MV-4-11 (cell line): Measurements from ENCODE around the gene R3HDM2.

Experiments used
- DNase-seq: peaks from one replicate; lab custom pipeline; 2025; lab: John Stamatoyannopoulos, UW

R3HDM2 gene

DNA sequence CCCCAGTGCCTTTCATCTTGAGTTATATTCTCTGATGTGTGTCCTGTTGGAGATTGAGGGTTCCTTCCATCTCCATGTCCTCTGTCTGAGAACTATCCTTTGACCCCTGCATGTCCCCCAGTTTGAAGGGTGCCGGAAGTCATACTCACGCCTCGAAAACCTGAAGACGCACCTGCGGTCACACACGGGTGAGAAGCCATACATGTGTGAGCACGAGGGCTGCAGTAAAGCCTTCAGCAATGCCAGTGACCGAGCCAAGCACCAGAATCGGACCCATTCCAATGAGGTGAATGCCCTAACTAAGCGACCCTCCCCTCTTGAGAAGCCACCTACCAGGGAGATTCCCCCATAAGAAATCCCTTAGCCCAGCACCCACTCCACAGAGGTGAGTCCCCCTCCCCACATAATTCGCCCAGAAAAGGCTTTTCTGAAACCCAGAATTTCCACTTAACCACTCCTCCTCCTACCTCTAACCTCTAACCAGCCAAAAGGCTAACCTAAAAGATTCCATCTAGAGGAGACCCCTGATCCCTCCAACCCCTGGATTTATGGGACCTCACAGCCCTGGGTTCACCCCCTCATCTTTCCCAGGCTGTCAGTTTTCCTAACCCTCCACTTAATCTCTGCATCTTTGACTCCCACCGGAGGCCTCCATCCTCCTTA, 36.5 kb upstream of the R3HDM2 start:
- DNase-seq, result no peak

DNA sequence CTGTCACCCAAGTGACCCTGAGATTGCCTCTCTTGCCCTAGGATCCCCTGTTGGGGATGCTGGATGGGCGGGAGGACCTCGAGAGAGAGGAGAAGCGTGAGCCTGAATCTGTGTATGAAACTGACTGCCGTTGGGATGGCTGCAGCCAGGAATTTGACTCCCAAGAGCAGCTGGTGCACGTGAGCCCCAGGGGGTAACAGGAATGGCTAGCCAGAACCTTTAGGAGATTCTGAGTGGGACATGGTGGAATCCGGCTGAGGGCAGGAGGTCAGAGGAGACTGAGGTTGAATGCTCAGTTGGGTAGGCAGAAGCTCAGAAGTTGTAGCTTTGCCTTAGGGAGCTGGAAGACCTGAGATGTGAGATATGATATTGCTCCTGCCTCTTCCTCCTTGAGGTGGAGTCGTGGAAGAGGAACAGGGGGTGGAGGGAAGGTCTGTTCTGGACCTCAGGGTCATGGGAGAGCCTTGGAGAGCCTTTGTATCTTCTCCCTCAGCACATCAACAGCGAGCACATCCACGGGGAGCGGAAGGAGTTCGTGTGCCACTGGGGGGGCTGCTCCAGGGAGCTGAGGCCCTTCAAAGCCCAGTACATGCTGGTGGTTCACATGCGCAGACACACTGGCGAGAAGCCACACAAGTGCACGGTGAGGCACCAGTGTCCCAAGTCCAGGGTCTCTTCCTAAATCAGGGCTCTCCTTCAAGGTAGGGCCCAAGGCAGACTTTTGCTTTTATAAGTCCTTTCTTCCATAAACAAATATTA, 35.1 kb upstream of the R3HDM2 start:
- no peak for DNase-seq

DNA sequence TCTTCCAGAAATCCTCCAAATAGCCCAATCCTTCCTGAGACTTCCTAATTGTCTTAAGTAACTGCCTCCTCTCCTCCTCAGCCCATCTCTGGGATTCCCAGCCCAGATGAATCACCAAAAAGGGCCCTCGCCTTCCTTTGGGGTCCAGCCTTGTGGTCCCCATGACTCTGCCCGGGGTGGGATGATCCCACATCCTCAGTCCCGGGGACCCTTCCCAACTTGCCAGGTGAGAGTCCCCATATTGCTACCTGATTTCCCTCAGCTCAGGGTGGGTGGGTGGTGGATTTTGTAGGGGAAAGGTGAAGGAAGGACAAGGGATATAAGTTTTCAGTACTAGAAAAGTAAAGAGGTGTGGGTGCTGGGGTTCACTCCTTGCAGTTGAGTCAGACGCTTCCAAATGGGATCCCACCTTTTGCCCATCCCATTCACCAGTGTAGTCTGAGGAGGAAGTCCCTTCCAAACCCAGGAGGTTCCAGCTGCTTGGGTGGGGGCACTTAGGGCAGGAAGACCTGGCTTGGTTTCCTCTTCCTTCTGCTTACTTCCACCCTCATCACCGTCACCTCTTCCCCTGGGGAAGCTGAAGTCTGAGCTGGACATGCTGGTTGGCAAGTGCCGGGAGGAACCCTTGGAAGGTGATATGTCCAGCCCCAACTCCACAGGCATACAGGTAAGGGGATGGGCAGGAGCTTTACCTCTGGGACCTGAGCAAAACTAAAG, 34.3 kb upstream of the R3HDM2 start:
- no peak for DNase-seq

DNA sequence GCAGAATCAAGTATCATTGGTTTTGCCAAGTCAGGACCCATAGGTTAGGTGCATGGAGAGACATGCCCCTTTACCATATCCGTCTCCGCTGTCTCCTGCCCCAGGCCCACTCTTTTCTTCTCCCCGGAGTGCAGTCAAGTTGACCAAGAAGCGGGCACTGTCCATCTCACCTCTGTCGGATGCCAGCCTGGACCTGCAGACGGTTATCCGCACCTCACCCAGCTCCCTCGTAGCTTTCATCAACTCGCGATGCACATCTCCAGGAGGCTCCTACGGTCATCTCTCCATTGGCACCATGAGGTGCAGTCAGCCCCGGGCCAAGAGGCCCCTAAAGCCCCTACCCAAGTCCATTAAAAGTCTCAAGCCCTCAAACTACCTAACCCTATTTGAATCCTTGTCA, 33.7 kb upstream of the R3HDM2 start:
- no peak for DNase-seq

DNA sequence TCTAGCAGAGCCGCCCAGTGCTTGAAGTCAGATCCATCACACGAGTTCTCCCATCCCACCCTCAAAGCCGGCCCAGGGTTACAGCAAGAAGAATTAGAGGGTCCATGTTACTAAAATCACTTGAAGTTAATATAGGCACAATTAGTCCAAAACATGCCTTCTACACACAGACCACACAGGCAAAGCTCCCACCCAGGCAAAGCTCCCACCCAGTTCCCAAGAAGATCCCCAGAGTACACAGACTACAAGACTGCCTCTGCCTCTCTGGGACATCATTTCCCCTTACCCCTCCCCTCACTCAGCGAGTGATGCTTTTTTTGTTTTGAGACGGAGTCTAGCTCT, 32.0 kb upstream of the R3HDM2 start:
- DNase-seq, result no peak

DNA sequence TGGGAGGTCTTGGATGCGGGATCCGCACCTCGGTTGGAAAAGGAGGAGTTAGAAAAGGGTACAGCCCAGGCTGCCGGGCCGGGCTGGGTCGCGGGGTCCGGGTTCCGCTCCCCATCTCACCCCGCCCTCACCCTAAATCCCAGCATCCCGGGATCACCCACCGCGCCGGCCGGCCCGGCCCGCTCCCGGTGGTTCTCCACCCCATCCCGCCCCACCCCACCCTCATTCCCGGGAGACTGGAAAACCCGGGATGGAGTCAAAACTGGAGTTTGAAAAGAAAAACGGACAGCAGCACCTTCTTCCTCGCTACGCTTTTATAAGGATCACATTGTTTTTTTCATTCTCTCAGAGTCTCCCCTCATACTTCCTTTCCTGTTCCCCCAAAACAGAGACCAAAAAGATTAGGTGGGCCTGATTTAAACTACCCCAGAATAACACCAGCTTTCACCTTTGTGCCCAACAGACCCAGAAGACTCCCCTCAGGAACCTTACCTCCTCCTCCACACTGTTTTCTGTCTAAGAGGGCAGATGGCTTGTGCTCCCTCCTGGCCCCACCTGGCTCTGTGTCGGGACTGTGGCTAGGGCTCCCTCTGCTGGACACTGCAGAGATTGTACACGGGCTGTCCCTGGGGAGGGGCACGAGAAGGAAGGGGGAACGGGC, 31.5 kb upstream of the R3HDM2 start:
- DNase-seq, result peak; percentile 63

DNA sequence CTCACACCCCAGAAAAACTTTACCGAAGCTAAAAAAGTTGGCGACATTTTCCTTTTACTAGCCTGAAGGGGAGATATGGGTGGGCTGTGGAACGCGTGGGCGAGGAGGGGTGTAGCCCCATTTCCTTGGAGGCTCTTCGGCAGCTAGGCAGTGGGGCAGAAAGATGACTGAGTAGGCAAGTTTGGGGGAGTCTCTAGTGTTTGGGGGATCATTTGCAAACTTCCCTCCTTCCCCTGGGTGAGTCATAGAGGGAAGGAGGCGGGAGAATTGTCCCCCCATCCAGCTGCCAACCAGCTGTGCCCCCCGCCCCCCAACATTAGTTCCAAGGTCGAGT, 31.0 kb upstream of the R3HDM2 start:
- DNase-seq, result no peak

DNA sequence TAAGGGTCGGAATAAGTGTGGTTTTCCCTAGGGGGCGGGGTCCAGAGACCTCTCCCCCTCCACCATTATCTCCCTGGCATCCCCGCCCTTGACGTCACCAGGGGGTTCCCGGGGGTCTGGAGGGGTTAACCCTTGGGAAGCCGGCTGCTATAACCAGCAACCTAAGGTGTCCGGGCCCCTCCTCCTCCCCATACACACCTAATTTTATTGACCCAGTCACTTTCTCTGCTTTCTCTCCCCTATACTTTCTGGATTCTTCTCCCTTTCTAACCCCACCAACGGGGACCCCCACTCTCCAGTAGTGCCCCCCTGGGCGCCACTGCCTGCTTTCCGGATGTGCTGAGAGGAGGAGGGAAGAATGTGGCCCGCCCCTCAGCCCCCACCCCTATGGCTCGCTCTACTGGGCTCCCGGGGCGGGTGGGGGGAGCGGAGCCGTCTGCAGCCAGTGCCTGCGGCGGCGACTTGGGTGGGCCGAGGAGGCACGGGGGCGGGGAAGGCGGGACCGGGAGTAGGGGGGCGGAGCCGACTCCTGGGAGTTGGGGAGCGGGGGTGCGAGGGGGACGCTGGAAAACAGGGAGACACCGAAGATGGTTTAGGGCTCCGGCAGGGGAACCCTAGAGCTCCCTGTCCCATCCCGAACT, 30.6 kb upstream of the R3HDM2 start:
- no peak for DNase-seq

DNA sequence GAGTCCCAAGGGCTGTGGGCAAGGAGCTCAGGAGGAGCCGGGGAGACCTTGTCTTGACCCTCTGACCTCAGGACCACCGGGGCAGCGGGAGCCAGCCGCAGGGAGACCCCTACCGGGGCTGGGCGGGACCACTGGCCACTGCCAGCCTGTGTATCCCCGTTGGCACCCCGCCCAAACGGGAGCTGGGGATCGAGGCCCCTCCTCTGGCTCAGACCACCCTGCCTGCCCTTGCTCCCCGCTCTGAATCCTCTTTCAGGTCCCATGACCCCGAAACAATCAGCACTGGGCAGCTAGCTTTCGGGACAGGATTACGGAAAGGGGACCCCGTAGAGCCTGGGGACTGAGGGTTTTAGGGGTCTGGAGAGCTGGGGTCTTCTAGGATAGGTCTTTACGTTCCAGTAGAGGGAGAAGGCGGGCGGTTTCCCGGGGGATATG, 30.0 kb upstream of the R3HDM2 start:
- no peak for DNase-seq

DNA sequence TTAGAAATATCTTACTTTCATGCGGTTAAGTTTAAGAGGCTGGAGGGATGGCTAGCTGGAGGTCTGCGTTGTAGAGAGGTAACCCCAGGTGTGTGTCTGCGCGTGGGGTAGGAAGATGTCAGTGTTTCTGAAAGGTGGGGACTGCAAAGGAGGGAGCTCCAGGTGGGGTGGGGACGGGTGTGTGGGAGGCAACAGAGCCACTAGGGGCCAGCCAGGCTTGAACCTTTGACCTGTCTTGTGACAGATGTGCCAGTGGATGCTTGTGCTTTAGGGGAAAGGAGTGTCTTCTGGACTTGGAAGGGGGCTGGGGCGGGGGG, 29.6 kb upstream of the R3HDM2 start:
- DNase-seq, result no peak

DNA sequence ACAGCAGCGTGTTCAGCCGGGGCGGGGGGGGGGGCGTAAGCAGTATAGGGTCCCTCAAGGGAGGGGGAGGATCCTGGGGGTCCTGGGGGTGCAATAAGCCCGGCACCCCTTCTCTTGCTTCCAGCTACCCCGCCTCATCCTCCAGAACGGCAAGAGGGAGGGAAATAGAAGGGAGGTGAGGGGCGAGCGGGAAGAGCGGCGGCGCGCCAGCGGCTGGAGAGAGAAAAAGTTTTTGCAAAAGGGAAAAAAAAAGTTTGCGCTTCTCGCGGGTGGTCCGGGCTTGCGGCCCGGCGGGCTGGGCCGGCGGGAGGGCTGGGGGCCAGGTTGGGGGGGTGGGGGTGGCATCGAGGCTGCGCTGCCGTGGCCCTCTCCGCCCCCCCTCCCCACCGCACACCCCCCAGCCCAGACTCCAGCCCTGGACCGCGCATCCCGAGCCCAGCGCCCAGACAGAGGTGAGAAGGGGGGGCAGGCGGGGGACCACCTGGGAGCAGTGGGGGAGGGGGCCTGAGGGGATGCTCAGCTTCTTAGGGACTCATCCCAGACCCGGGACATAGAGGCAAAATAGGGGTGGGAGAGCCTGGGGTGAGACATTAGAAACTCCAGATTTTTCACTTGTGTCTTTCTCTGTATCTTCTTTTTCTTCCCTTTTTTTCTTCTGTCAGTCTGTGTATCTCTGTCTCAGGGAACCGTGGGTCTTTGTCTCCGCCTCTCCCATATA, 29.1 kb upstream of the R3HDM2 start, which contains the start of gene GLI1:
Gene GLI1 (plus strand): TSS at position 36 of the 718 bp plus-strand sequence. CDS start 3,907 bp downstream, outside the sequence.
- no peak for DNase-seq

DNA sequence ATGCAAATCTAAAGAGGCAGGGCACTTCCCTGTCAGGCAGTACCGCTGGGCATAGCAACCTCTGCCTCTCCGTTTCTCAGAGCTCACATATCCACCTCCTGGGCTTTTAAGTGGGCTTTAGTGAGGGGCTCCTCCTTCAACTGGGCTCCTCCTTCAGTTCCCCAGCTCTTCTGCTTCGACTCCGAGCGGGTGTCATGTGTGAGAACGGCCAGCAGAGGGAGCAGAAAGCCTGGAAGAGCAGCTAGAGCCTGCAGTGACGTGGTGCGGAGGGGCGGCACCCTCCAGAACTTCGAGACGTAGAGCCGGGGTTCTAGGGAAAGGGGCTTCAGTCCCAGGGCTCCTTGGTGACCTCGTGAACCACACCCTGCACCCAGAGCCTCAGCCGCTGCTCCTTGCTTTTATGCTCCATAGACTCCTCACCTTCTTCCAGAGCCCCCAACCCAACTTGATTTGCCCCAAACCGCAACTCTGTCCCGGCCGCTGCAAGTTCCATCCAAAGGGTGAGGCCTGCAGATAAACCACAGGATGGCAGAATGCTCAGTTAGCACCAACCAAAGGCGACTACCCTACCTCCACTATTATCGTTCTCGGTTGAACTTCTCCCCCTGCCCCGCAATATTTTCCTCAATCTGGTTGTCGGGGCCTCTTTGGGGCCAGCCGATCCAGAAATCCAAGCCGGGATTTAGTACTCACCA, 28.4 kb upstream of the R3HDM2 start:
- DNase-seq, result peak; percentile 89

DNA sequence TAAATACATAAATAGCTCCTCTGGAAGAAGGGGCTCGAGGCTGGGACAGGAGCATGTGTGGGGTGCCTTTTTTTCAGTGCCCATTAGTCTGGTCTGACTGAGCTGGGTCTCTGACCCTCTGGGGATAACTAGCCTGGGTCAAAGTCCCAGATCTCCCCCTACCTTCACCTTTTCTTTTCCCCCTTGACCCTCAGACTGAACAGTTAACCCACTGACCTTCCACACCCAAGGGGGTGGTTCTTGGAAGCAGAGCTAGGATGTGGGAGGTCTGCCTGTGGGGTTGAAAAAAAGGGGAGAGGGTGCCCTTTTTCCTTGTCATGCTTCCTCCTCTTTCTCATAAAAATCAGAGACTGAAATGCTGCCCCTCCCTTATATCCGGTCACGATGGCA, 27.8 kb upstream of the R3HDM2 start:
- no peak for DNase-seq

DNA sequence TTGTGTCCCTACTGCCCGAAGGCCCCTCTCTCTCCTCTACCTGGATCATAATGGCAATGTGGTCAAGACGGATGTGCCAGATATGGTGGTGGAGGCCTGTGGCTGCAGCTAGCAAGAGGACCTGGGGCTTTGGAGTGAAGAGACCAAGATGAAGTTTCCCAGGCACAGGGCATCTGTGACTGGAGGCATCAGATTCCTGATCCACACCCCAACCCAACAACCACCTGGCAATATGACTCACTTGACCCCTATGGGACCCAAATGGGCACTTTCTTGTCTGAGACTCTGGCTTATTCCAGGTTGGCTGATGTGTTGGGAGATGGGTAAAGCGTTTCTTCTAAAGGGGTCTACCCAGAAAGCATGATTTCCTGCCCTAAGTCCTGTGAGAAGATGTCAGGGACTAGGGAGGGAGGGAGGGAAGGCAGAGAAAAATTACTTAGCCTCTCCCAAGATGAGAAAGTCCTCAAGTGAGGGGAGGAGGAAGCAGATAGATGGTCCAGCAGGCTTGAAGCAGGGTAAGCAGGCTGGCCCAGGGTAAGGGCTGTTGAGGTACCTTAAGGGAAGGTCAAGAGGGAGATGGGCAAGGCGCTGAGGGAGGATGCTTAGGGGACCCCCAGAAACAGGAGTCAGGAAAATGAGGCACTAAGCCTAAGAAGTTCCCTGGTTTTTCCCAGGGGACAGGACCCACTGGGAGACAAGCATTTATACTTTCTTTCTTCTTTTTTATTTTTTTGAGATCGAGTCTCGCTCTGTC, 26.1 kb upstream of the R3HDM2 start:
- no peak for DNase-seq

DNA sequence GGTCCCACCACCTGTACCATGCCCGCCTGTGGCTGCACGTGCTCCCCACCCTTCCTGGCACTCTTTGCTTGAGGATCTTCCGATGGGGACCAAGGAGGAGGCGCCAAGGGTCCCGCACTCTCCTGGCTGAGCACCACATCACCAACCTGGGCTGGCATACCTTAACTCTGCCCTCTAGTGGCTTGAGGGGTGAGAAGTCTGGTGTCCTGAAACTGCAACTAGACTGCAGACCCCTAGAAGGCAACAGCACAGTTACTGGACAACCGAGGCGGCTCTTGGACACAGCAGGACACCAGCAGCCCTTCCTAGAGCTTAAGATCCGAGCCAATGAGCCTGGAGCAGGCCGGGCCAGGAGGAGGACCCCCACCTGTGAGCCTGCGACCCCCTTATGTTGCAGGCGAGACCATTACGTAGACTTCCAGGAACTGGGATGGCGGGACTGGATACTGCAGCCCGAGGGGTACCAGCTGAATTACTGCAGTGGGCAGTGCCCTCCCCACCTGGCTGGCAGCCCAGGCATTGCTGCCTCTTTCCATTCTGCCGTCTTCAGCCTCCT, 25.4 kb upstream of the R3HDM2 start:
- peak; percentile 39 for DNase-seq

DNA sequence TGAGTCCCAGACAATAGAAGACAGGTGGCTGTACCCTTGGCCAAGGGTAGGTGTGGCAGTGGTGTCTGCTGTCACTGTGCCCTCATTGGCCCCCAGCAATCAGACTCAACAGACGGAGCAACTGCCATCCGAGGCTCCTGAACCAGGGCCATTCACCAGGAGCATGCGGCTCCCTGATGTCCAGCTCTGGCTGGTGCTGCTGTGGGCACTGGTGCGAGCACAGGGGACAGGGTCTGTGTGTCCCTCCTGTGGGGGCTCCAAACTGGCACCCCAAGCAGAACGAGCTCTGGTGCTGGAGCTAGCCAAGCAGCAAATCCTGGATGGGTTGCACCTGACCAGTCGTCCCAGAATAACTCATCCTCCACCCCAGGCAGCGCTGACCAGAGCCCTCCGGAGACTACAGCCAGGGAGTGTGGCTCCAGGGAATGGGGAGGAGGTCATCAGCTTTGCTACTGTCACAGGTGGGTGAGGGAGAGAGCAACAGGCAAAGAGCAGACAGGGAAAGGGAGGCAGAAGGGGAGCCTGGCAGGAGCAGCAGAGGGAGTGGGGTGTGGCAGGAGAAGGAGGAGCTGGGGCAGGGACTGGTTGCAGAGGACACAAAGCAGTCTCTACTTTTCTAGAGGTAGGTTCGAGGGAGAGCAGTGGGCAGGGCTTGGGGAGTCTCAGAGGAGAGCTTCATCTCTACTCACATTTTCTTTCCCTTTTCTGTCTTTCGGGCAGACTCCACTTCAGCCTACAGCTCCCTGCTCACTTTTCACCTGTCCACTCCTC, 24.7 kb upstream of the R3HDM2 start:
- no peak for DNase-seq

DNA sequence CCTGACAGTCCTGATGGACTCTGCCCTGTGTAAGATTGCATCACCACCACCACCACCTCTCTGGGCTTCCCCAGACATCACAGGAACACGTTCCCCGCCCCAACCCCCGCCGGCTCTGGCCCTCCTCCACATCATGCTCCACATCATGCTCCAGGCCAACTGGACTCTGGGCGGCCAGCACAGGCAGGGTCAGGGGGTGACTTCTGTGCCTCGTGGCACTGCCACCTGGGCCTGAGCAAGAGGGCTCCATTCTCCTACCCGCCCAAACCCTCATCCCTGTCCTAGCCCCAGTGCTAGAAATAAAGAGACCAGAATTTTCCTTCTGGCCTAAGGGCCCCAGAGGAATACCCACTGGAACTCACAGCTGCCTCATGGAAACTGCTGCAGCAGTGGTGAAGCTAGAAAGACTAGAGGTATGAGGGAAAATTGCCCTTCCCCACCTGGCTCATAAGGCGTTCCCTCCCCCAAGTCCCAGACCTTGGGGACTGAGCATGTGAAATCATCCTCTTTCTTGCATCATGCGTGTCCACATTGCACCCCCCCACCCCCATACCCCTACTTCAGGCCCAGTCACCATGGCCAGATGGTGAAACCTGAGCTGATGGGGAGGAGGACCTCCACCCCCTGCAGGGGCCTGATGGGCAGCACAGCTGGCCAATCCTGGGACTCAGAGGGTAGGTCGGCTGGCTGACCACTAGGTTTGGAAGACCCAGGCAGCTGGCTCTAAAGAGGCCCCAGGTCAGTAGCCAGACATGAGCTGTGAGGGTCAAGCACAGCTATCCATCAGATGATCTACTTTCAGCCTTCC, 23.9 kb upstream of the R3HDM2 start, which contains the start of gene INHBE:
Gene INHBE (plus strand): TSS at position 742 of the 808 bp plus-strand sequence. CDS start 230 bp downstream, outside the sequence.
- peak; percentile 69 for DNase-seq

DNA sequence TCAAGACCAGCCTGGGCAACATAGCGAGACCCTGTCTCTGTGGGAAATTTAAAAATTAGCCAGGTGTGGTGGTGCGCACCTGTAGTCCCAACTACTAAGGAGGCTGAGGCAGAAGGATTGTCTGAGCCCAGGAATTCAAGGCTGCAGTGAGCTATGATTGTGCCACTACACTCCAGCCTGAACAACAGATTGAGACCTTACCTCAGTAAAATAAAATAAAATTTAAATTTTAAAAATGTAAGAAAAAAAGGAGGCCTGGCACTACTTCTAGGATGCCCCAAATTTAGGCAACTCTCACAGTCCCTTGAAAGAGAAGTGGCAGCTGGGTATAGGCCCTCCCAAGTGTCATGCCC, 23.3 kb upstream of the R3HDM2 start:
- no peak for DNase-seq
